ENCODE results near the gene TPTE2.
"Not testable (repeated sequence)": the region's sequence is repeated elsewhere in the genome, so short reads cannot be mapped to it uniquely, and the experiment has no call there.

The TPTE2 gene

GRCh38 chr13:19573120-19573716 is 11.9 kb upstream of the TPTE2 start:
- Histone ChIP-seq H3K27me3 (ENCODE audit: control insufficient read depth, insufficient read depth, low read length) (no peaks in the 10 kb centered on the region), H3K4me2 (ENCODE audit: low read length) (no peak overlapping the region), H3K9ac (no peak overlapping the region), H3K79me2 (no peaks in the 10 kb centered on the region), H3K36me3 (ENCODE audit: control insufficient read depth, insufficient read depth, low read length) (no peaks in the 10 kb centered on the region), H3K27ac (no peak overlapping the region), H2AFZ (no peak overlapping the region), H3K9me3 (ENCODE audit: control insufficient read depth, low read length) (no peaks in the 10 kb centered on the region), H3K4me3 (ENCODE audit: low read depth, low read length) (no peak overlapping the region), H3K4me1 (no peaks in the 10 kb centered on the region)
- no peak for TF ChIP-seq CTCF (IDR thresholded peaks at IDR 0.05)

- Histone ChIP-seq H3K27me3 (ENCODE audit: control insufficient read depth, insufficient read depth, low read length) (no peaks in the 10 kb centered on the region), H3K79me2 (no peaks in the 10 kb centered on the region), H3K4me1 (no peaks in the 10 kb centered on the region), H3K36me3 (ENCODE audit: control insufficient read depth, insufficient read depth, low read length) (no peaks in the 10 kb centered on the region), H3K9me3 (ENCODE audit: control insufficient read depth, low read length) (no peaks in the 10 kb centered on the region), H3K4me2 (ENCODE audit: low read length) (no peak overlapping the region), H2AFZ (no peak overlapping the region), H3K27ac (no peak overlapping the region), H3K4me3 (ENCODE audit: low read depth, low read length) (no peak overlapping the region), H3K9ac (no peak overlapping the region)
- TF ChIP-seq CTCF (IDR thresholded peaks at IDR 0.05), result no peak
These were observed 10.9 kb upstream of the TPTE2 start for GRCh38 chr13:19572280-19572679.

GRCh38 chr13:19567820-19568534 is 6.6 kb upstream of the TPTE2 start:
- Histone ChIP-seq H3K9ac (no peak overlapping the region), H3K27ac (no peak overlapping the region), H3K4me2 (ENCODE audit: low read length) (no peak overlapping the region), H3K79me2 (no peaks in the 10 kb centered on the region), H3K27me3 (ENCODE audit: control insufficient read depth, insufficient read depth, low read length) (no peaks in the 10 kb centered on the region), H2AFZ (no peak overlapping the region), H3K4me3 (ENCODE audit: low read depth, low read length) (no peak overlapping the region), H3K36me3 (ENCODE audit: control insufficient read depth, insufficient read depth, low read length) (no peaks in the 10 kb centered on the region), H3K4me1 (no peaks in the 10 kb centered on the region), H3K9me3 (ENCODE audit: control insufficient read depth, low read length) (no peaks in the 10 kb centered on the region)
- TF ChIP-seq CTCF (IDR thresholded peaks at IDR 0.05), result no peak

GRCh38 chr13:19561585-19561984 is 253 bp upstream of the TPTE2 start:
- H3K79me2 ChIP-seq, result no peaks in the 10 kb centered on the region
- no peak overlapping the region for H3K27ac ChIP-seq
- no peaks in the 10 kb centered on the region for H3K9me3 ChIP-seq (ENCODE audit: control insufficient read depth, low read length)
- no peak overlapping the region for H3K4me3 ChIP-seq (ENCODE audit: low read depth, low read length)
- no peak overlapping the region for H3K9ac ChIP-seq
- H3K27me3 ChIP-seq (ENCODE audit: control insufficient read depth, insufficient read depth, low read length), result no peaks in the 10 kb centered on the region
- no peak overlapping the region for H2AFZ ChIP-seq
- no peak for TF ChIP-seq CTCF (IDR thresholded peaks at IDR 0.05)
- H3K4me2 ChIP-seq (ENCODE audit: low read length), result no peak overlapping the region
- H3K4me1 ChIP-seq, result no peaks in the 10 kb centered on the region
- H3K36me3 ChIP-seq (ENCODE audit: control insufficient read depth, insufficient read depth, low read length), result no peaks in the 10 kb centered on the region

GRCh38 chr13:19560672-19561071 is 660 bp downstream of the TPTE2 start:
- H3K27me3 ChIP-seq (ENCODE audit: control insufficient read depth, insufficient read depth, low read length); H2AFZ ChIP-seq; H3K9ac ChIP-seq; H3K27ac ChIP-seq; H3K36me3 ChIP-seq (ENCODE audit: control insufficient read depth, insufficient read depth, low read length); H3K79me2 ChIP-seq; H3K4me2 ChIP-seq (ENCODE audit: low read length); H3K4me1 ChIP-seq; H3K4me3 ChIP-seq (ENCODE audit: low read depth, low read length); H3K9me3 ChIP-seq (ENCODE audit: control insufficient read depth, low read length): not testable (repeated sequence)

GRCh38 chr13:19559739-19560138 is 1.6 kb downstream of the TPTE2 start:
- not testable (repeated sequence) for H3K9ac ChIP-seq; H3K4me1 ChIP-seq; H3K27me3 ChIP-seq (ENCODE audit: control insufficient read depth, insufficient read depth, low read length); H3K27ac ChIP-seq; H2AFZ ChIP-seq; H3K79me2 ChIP-seq; H3K36me3 ChIP-seq (ENCODE audit: control insufficient read depth, insufficient read depth, low read length); H3K4me2 ChIP-seq (ENCODE audit: low read length); H3K9me3 ChIP-seq (ENCODE audit: control insufficient read depth, low read length); H3K4me3 ChIP-seq (ENCODE audit: low read depth, low read length)

- H3K4me1 ChIP-seq; H3K27me3 ChIP-seq (ENCODE audit: control insufficient read depth, insufficient read depth, low read length); H3K9me3 ChIP-seq (ENCODE audit: control insufficient read depth, low read length); H3K27ac ChIP-seq; H3K4me2 ChIP-seq (ENCODE audit: low read length); H3K9ac ChIP-seq; H3K36me3 ChIP-seq (ENCODE audit: control insufficient read depth, insufficient read depth, low read length); H2AFZ ChIP-seq; H3K79me2 ChIP-seq; H3K4me3 ChIP-seq (ENCODE audit: low read depth, low read length): not testable (repeated sequence)
These were observed 4.0 kb downstream of the TPTE2 start for GRCh38 chr13:19557287-19557686.

GRCh38 chr13:19549245-19549644 is 12.1 kb downstream of the TPTE2 start:
- not testable (repeated sequence) for H3K27me3 ChIP-seq (ENCODE audit: control insufficient read depth, insufficient read depth, low read length); H2AFZ ChIP-seq; H3K4me1 ChIP-seq; H3K79me2 ChIP-seq; H3K9ac ChIP-seq; H3K9me3 ChIP-seq (ENCODE audit: control insufficient read depth, low read length); H3K27ac ChIP-seq; H3K4me2 ChIP-seq (ENCODE audit: low read length); H3K36me3 ChIP-seq (ENCODE audit: control insufficient read depth, insufficient read depth, low read length); H3K4me3 ChIP-seq (ENCODE audit: low read depth, low read length)
